HG03135 (cell line): ENCODE data around the gene DNASE1L2.

Source experiments
- ATAC-seq: cut with Tn5 transposase; IDR thresholded peaks from one replicate; pipeline ENCODE4 v1.9.1; 2021; ENCODE audit warnings: mild to moderate bottlenecking, moderate library complexity; ENCODE audit not compliant: unreplicated experiment

Gene DNASE1L2

GRCh38 chr16:2236337-2237101, at the start of gene DNASE1L2:
Gene DNASE1L2, plus strand, starts transcription at chr16:2236444. Its CDS starts 373 bp downstream, at chr16:2236817.
- no peak for ATAC-seq

DNA sequence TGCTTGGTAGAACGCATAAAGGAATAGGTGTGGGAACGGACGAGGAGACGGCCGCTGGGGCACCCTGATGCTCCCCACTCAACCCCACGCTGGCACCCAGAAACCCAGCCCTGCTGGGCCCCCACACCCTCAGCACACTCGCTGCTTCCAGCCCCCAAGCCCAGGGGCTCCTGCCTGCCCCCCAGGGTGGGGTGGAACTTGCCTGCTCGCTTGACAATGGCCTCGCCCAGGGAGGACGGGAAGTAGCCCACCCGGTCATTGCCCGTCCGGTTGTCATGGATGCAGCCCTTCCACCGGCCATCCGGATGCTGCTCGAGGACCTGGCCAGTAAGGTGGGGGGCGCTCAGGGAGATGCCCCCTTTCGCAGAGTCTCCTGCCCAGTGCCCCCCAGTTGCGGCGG, 49.7 kb upstream of the DNASE1L2 start:
- ATAC-seq: no peak

GRCh38 chr16:2187212-2187611, 49.0 kb upstream of the DNASE1L2 start:
- ATAC-seq: no peak

GRCh38 chr16:2188395-2188794, 47.8 kb upstream of the DNASE1L2 start:
- ATAC-seq: no peak

DNA sequence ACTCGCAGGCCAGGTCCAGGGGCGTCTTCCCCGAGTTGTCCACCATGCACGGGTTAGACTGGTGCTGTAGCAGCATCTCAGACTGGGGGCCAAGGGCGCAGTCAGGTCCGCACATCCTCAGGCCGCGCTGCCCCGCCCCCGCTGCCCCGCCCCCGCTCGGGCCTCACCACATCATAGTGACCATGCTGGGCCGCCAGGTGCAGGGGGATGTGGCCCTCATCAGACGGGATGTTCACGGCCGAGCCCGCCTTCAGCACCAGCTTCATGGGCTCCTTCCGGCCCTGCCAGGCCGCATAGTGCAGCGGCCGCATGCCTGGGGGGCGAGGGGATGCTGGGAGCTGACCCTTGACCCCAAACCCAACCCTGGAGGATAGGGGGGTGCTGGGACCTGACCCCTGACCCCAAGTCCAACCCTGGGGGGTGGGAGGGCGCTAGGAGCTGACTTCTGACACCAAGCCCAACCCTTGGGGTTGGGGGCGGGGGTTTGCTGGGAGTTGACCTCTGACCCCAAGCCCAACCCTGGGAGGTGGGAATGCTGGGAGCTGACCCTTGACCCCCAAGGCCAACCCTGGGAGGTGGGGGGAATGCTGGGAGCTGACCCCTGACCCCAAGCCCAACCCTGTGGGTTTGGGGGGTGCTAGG, 46.9 kb upstream of the DNASE1L2 start:
- ATAC-seq: no peak

GRCh38 chr16:2190002-2190658, 46.1 kb upstream of the DNASE1L2 start:
- no peak for ATAC-seq

DNA sequence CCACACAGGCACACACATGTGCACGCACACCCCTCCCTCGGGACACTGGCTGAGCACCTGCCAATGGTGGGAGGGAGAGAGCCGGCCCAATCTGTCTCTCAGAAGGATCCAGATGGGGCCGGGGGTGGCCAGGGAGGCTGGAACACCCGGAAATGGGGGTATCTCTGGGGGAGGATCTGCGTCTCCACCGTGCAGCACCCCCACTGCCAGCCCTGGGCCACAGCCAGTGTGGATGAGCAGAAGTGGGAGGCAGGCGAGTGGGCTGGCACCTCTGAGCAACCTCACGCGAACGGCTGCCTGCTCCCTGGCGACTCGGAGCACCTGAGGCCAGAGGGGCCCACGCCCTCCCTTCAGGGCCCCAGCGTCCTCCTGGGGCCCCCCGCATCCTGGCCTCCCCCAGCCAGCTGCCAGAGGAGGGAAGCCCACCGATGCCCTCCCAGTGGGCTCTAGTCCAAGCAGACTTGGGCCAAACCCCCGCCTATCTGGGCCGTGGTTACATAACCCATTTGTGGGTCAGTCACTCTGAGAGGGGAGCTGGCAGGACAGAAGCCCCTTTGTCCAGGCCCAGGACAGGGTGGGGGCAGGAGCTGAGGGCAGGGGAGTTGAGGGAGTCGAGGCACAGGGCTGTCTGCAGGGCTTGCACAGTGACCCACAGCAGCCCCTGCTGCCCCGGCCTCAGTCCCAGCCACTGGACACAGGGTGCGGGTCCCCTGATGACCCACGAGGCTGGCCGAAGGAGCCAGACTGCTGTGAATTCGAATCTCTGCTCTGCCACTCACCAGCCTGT, 45.4 kb upstream of the DNASE1L2 start:
- ATAC-seq: no peak

DNA sequence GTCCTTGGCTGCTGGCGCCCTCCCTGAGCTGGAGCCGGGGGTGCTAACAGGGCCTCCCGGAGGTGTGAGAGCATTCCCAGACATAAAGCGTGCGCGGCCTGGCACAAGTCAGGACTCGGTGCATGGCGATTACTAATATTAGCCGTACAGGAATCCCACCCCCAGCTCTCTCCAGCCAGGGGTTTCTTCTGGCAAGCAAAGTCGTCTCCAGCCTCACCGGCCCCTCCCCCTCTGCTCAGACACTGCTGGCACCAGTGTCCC, 44.9 kb upstream of the DNASE1L2 start:
- ATAC-seq: no peak

- ATAC-seq: no peak
Observed at GRCh38 chr16:2194166-2194834, 41.9 kb upstream of the DNASE1L2 start.

GRCh38 chr16:2194852-2195321, 41.4 kb upstream of the DNASE1L2 start:
- ATAC-seq: no peak

DNA sequence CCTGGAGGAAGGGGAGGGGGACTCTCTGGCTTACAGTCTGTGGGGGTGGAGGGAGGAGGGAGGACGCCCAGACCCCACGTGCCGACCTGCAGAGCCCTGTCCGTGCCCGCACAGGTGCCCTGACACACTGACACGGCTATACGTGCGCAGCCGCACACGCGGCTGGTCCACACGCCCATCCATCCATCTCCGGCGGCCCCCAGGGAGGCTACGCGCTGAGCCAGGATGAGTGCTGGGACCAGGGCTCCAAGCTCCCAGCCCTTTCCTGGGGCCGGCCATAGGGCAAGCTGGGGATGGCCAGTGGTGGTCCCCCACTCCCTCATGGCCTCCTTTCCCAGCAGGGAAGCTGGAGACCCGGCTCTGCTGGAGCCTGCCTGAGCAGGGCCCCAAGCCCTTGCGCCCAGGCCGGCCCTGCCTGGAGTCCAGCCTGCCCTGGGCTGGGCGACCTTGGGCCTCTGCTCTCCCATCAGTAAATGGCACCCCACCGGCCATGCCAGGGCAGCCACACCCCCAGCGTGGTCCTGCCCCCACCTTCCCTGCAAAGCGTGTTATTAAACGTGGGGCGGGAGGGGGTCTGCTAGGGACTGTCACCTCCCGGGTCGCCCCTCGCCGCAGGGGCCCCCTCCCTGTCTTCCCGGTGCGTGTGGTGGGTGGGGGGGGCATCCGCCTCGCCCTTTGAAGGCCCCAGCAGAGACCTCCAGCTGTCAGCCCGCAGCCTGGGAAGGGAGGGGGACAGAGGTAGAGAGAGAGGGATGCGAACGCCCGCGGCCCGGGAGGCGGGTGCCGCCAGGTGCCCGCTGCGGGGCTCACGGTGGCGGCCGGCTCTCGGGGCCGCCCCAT, 40.7 kb upstream of the DNASE1L2 start:
- ATAC-seq: no peak

DNA sequence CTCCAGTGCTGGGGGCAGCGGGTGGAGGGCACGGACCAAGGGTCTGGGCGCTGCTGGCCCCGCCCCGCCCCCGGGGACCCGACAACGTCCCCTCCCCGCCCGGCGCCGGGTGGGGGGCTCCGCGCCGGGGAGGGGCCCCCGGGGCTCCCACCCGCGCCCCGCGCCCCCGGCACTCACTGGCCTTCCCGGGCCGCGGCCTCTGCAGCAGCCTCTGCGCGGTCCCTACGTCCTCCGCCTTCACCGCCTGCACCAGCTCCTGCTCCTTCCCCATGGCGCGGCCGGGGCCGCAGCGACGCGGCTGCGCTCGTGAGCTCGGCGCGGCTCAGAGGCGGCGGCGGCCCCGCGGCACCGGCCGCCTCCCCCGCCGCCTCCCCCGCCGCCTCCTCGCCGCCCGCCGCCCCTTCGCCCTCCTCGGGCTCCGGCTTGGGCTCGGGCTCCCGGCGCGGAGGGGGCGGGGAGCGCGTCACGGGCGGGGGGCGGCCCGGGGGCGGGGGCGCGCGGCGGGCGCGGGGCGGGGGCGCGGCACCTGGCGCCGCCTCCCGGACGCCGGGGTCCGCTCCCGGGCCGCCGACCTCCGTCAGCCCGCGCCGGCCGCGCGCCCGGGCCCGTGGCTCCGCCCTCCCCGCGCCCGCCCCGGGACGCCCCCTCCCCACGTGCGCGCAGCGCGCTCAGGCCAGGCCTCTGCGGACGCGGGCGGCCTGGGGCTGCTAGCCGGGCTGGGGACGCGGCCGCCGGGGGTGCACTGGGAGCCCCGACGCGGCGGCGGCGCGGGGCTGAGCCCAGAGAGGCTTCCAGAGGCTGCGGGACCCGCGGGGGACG, 39.9 kb upstream of the DNASE1L2 start, which contains the start of gene CASKIN1:
TSS of gene CASKIN1 (minus strand) at position 444 of the 819 bp plus-strand sequence. CDS start at position 271, 173 bp downstream.
- no peak for ATAC-seq

DNA sequence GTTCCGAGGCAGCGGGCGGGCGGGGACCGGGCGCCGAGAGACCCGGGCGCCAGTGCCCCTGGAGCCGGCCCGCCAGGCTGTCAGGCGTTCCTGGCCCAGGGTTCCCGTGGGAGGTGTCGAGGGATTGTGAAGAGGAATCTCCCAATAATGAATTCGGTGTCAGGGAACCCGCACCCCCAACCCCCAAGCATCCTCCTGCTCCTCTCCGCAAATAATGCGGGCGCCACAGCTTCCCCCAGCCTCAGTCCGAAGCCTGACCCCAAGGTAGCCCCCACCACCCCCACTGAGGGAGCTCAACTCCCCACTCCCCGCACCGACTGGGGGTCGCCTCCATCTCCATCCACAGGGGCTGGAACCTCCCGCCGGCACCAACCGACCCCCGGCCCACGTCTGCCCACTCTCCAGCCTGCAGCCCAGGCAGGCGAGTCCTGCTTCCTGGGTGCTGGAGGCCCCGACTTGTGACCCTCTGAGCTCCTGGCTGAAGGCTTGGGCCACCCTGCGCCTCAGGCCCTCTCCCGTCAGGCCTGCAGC, 39.2 kb upstream of the DNASE1L2 start:
- ATAC-seq: no peak

DNA sequence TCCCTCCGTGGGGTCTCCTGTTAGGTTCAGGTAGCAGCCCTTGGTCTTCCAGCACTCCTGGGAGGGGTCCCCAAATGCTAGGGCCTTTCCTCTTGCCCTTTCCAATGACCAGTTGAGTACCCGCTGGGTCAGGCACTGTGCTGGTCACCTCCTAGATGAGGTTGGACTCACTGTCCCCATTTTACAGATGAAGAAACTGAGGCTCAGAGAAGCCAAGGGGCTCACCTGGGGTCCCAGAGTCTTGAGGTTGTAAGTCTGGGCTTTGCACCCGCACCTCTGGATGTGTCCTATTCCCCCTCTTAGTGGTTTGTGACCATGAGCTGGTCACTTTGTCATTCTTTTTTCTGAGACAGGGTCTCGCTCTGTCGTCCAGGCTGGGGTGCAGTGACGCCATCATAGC, 38.5 kb upstream of the DNASE1L2 start:
- no peak for ATAC-seq

DNA sequence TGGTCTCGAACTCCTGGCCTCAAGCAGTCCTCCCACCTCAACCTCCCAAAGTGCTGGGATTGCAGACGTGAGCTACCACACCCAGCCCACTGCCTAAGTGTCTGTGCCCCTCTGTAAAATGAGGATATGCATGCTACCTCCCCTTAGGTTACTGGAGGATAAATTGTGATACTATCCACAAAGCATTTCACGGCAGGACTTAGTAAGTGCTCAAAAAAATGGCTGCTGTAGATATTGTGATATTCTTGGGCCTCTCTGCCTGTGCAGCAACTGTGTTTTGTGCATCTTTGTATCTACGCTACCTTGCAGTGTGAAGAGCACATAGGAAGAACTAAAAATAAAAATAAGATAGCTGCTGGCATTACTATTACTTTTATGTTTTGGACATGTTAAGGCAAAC, 38.0 kb upstream of the DNASE1L2 start:
- no peak for ATAC-seq

DNA sequence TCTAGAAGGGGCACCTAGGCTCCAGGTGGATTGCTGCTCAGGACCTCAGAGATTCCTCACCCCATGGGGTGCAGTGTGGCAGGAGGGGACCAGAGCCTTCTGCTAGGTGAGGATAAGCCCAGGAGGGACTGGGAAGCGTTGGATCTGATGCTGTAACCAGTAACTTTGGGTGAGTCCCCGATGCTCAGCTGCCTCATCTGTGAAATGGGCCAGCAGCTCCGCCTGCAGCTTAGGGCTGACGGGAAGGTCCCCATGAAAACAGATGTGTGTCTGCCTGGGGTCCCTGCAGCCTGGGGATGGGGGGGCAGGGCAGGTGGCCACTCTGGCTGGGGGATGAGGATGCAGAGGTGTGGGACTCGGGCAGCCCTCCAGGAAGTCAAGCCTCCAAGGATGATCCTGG, 37.1 kb upstream of the DNASE1L2 start:
- no peak for ATAC-seq

DNA sequence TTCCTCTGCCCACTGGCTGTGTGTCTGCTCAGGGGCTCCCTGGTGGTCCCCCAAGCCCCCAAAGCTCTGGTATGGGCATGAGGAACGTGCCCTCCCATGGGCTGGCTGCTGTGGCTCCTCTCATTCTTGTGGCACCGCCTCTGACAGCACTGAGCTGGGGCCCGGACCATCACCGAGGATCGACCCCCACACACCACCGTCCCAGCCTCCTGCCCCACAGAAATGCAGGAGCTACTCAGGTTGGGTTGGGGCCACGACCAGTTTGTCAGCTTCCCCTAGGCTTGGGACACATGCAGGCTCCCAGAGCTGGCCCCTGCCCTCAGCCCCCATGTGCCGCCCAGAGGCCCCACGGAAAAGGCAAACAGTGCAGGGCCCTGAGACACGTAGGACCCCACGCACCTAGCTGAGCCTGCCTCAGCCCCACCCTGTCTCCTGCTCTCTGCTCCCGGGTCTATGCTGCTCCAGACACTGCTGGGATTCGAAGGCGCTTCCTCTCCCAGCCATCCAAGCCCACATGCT, 36.6 kb upstream of the DNASE1L2 start:
- ATAC-seq: no peak

GRCh38 chr16:2200313-2200712, 35.9 kb upstream of the DNASE1L2 start:
- ATAC-seq: no peak
